Measurements from ENCODE around the gene SAMM50. TPM values are rescaled to one million over a fixed set of nuclear protein-coding genes. Genes with fewer than 3 reads are reported as not detected.

The SAMM50 gene
- total RNA-seq, 6 donors from 2014 or later, result 17.8 to 34.7 (median 25.0) TPM

DNA sequence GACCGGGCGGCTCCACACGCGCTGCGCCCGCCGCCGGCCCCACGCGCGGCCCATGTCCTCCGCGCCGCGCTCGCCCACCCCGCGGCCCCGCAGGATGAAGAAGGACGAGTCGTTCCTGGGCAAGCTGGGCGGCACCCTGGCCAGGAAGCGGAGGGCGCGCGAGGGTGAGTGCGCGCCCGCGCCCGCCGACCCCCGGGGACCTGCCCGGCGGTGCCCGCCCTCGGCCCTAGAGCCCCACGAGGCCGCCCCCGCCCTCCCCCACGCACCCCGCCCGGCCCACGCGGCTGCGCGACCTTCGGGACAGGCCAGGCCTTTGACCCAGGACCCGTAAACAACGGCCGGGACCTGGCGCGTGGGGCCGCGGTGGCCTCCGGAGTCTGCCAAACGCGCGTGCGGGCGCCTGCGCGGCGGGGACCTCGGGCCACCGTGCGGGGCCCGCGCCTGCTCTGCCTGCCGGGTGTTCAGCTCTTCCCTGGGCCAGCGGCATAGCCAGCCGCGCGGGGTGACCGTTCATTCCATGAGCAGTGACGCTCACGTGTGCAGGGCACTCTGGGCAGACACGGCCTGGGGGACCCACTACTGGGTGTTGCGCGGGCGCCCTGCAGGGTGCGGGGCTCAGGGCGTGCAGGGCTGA is 69.2 kb downstream of the SAMM50 start, which contains the start of gene PARVB:
Gene PARVB, plus strand, starts transcription at position 15 of the 634 bp plus-strand sequence. Its CDS starts 38 bp downstream, at position 53.
- peak in 1 of 4 donors; percentile 52 for TF ChIP-seq POLR2A (IDR thresholded peaks at IDR 0.05)
- TF ChIP-seq EP300 (IDR thresholded peaks at IDR 0.05), result no peak
- peak in 1 of 2 donors; percentile 12 for ATAC-seq (ENCODE audit: low FRiP score in 2 of 2)
- Histone ChIP-seq H3K4me3 (peak within 1 kb of the TSS; percentile 35 to 71 (median 67)), H3K27me3 (peaks cover 0 to 6% (median 0%) of the 10 kb centered on the region in 4 donors), H3K27ac (peak within 1 kb of the TSS; percentile 94 to 98 (median 96)), H3K36me3 (no peaks in the 10 kb centered on the region), H3K4me1 (peaks cover 33 to 57% (median 40%) of the 10 kb centered on the region in 4 donors), H3K9me3 (no peaks in the 10 kb centered on the region)
- WGBS, 2 donors, result 1 to 2% methylated on average over 28 to 49 of the region's 83 CpGs
- DNase-seq, result peak in 1 of 2 donors; percentile 91

DNA sequence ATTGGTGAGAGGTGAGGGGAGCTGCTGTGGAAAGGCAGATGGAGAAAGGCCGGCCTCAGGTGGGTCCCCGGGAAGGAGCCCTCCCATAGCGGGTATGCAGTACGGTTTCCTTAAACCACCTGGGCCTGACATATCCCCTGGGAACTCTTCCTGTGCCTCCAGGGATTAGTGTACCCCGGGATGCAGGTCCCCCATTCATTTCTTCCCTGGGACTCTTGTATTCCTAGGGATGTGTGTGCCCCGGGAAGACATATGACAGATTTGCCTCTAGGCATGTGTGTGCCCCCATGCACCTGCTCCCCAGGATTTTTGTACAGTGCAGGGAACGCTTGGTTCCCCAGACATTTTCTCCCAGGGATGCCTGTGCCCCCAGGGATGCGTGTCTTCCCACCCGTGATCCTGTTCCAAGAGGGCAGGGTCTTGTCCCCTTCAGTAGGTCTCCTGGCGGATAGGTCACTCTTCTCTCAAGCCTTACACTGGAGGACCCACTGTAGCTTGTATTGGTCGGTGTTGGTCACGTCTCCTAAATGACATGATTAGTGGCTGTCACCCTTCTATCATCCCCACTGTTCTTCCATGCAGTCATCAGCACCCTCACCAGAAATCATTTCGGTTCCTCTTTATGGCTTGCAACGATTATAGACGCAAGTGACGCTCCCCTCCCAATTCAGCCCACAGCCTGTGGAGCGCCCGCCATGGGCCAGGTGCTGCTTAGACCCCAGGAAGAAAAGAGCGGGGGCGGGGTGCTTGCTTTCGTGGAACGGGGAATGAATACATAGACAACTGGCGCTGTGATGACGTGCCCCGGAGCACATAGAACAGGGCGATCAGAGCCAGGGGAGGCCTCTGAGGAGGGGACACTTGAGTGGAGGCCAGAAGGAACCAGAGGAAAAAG is 70.2 kb downstream of the SAMM50 start:
- peak in 1 of 4 donors; percentile 45 for TF ChIP-seq POLR2A (IDR thresholded peaks at IDR 0.05)
- peak in 1 of 2 donors; percentile 19 for TF ChIP-seq POLR2AphosphoS5 (IDR thresholded peaks at IDR 0.05)
- TF ChIP-seq, protein P1, sequence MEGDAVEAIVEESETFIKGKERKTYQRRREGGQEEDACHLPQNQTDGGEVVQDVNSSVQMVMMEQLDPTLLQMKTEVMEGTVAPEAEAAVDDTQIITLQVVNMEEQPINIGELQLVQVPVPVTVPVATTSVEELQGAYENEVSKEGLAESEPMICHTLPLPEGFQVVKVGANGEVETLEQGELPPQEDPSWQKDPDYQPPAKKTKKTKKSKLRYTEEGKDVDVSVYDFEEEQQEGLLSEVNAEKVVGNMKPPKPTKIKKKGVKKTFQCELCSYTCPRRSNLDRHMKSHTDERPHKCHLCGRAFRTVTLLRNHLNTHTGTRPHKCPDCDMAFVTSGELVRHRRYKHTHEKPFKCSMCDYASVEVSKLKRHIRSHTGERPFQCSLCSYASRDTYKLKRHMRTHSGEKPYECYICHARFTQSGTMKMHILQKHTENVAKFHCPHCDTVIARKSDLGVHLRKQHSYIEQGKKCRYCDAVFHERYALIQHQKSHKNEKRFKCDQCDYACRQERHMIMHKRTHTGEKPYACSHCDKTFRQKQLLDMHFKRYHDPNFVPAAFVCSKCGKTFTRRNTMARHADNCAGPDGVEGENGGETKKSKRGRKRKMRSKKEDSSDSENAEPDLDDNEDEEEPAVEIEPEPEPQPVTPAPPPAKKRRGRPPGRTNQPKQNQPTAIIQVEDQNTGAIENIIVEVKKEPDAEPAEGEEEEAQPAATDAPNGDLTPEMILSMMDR (IDR thresholded peaks at IDR 0.05), result no peak
- TF ChIP-seq EP300 (IDR thresholded peaks at IDR 0.05), result no peak
- WGBS, 2 donors, result 50 to 70% methylated on average over 26 of the region's 26 CpGs
- no peaks in the 10 kb centered on the region for H3K9me3 ChIP-seq
- H3K27me3 ChIP-seq, result peaks cover 0 to 6% (median 0%) of the 10 kb centered on the region in 4 donors
- ATAC-seq (ENCODE audit: low FRiP score in 2 of 2), result peak in 1 of 2 donors; percentile 61
- peak overlapping the region; percentile 94 to 98 (median 96) for H3K27ac ChIP-seq
- H3K4me1 ChIP-seq, result peaks cover 41 to 67% (median 48%) of the 10 kb centered on the region in 4 donors
- peak overlapping the region; percentile 7 to 71 (median 67) for H3K4me3 ChIP-seq
- peak; percentile 43 to 67 for DNase-seq
- H3K36me3 ChIP-seq, result no peaks in the 10 kb centered on the region

DNA sequence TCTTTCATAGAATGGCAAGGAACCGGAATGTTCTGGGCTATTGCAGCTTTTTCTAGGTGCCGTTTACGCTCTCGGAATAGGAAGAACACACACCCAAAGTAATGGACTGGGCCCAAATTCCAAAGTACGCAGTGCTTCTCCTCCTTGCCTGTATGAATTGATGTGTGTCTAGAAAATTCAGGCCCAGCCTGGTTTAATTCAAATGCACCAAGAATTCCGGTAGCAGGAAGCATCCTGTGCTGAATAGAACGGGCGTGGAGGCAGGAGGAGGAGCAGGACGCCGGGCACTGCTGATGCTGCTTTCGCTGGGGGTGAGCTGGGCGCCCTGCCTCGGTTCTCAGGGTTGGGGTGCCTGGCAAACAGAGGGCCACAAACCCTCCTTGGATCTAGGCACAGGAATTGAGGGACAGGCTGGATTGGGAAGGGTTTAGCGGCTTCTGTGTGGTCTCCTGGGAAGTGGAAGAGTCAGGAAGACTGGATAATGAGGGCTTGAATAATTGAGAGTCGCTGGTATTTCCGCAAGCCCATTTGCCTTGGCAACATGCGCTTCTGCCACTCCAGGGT is 70.9 kb downstream of the SAMM50 start:
- 61 to 67% methylated on average over 17 of the region's 17 CpGs for WGBS, 2 donors
- Histone ChIP-seq H3K27ac (peak overlapping the region; percentile 94 to 98 (median 96)), H3K36me3 (no peaks in the 10 kb centered on the region), H3K27me3 (peaks cover 0 to 6% (median 0%) of the 10 kb centered on the region in 4 donors), H3K9me3 (no peaks in the 10 kb centered on the region), H3K4me3 (peak overlapping the region in 3 of 4 donors; percentile 15 to 68 (median 66)), H3K4me1 (peaks cover 46 to 71% (median 54%) of the 10 kb centered on the region in 4 donors)
- DNase-seq (peak in 1 of 2 donors; percentile 61), ATAC-seq (ENCODE audit: low FRiP score in 2 of 2) (no peak)
- TF ChIP-seq EP300 (IDR thresholded peaks at IDR 0.05) (no peak), POLR2A (IDR thresholded peaks at IDR 0.05) (no peak), POLR2AphosphoS5 (IDR thresholded peaks at IDR 0.05) (no peak)
- TF ChIP-seq, protein P1 (IDR thresholded peaks at IDR 0.05), result no peak

DNA sequence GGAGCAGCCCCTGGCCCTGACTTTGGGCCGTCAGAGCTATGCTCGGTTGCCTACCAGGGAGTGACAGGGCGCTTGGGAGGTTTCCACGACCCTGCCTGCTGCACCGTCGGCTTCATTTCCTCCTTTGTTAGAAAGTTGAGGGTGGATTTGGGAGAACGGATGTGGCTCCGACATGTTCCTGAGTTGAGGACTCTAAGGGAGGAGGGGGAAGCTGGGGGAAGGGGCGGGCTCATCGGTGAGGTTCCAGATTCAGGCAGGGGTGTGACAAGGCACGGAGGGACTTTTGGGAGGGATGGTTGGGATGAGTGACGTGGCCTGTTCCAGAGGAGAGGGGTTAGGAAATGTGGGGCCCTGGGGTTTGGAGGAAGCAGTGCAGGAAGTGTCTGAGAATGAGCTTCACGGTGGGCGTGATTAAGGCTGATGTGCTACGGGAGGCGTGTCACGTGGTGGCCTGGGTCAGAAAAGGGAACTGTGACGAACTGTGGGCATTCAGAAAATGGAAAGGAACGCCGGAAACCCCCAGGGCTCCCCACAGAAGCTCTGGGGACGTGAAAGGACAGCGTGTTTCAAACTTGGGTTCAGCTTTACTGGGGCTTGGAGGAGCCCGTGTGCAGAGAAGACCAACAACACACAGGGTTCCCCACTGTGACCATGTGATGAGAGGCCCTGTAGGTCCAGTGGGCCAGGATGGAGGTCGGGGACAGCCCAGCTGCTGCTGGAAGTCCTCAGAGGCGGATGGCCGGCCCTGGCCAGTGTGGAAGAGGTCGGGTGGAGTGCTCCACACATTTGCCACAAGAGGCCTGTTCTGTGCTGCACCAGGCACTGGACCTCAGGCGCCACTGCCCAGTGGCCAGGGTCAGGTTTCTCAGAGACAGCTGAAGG is 71.6 kb downstream of the SAMM50 start:
- 40% methylated on average over 20 to 28 of the region's 28 CpGs for WGBS, 2 donors
- DNase-seq (peak; percentile 73 to 87), ATAC-seq (ENCODE audit: low FRiP score in 2 of 2) (peak; percentile 80 to 83)

More for the DNA sequence above, 71.6 kb downstream of the SAMM50 start:
- no peaks in the 10 kb centered on the region for H3K36me3 ChIP-seq
- H3K9me3 ChIP-seq, result no peaks in the 10 kb centered on the region
- H3K27ac ChIP-seq, result peak overlapping the region; percentile 94 to 98 (median 96)
- peak in 1 of 4 donors; percentile 64 for TF ChIP-seq EP300 (IDR thresholded peaks at IDR 0.05)
- TF ChIP-seq POLR2AphosphoS5 (IDR thresholded peaks at IDR 0.05), result peak; percentile 57 to 69
- peak in 3 of 4 donors; percentile 17 to 73 (median 45) for TF ChIP-seq POLR2A (IDR thresholded peaks at IDR 0.05)
- TF ChIP-seq, protein P1 (IDR thresholded peaks at IDR 0.05), result no peak
- peaks cover 51 to 78% (median 57%) of the 10 kb centered on the region in 4 donors for H3K4me1 ChIP-seq
- H3K27me3 ChIP-seq, result peaks cover 0 to 6% (median 0%) of the 10 kb centered on the region in 4 donors
- H3K4me3 ChIP-seq, result peak overlapping the region in 3 of 4 donors; percentile 15 to 68 (median 66)
